K562 (cell line): ENCODE measurements around the gene PRELID3B. TPM values are rescaled to one million over a fixed set of nuclear protein-coding genes. Genes with fewer than 3 reads are reported as not detected.

Experiments
- ATAC-seq: fragments of 200-7000 bp; cut with Tn5 transposase; 3 replicates; pipeline ENCODE4 v1.9.1; 2020; ENCODE audit warnings: moderate library complexity
- BruUV-seq: library from RNA; stranded (reverse); fragments of 400-500 nt; replicated peaks from 2 replicates; lab custom pipeline; 2021; lab: Mats Ljungman, UMichigan
- CTCF ChIA-PET: fragments of 300-600 bp; formaldehyde crosslinking; extraction: SDS; loops from one replicate; lab custom pipeline; 2021; ENCODE audit warnings: low intra/inter-chr PET ratio; lab: Yijun Ruan, JAX
- POLR2A ChIA-PET: fragments of 300-600, 350-650 bp; sonication (Branson Sonifier 250); formaldehyde crosslinking; extraction: SDS; loops from one replicate; lab custom pipeline; 2021; ENCODE audit warnings: antibody characterized with exemption, inconsistent platforms; lab: Yijun Ruan, JAX
- DNase-seq, 4 experiments: peaks; one replicate each; pipeline versions ENCODE4 v3.0.0 to v3.0.0-alpha.2; 2011 to 2018; ENCODE audit warnings: low spot score in 3 of 4, mixed read lengths in 3 of 4; ENCODE audit errors: extremely low read depth in 1 of 4
- FAIRE-seq: peaks from 2 replicates; lab custom pipeline; 2011; peaks lifted over from hg19 to GRCh38; lab: Jason Lieb, UNC
- H2AFZ ChIP-seq: 2 replicates; pipeline ENCODE4 v1.6.0; 2011; ENCODE audit warnings: low read depth, low read length, control low read depth, inconsistent platforms
- H3K27ac ChIP-seq: fragments of 200-600 bp; 3 replicates; pipeline ENCODE4 v1.8.0; 2011; ENCODE audit warnings: low read depth, mild to moderate bottlenecking, control low read depth, inconsistent platforms, low read length, moderate library complexity, mixed read lengths; ENCODE audit errors: extremely low read depth
- H3K27me3 ChIP-seq, 2 experiments: fragments of 300-600 bp in 1 of 2; 2 replicates in 1 of 2; 3 replicates in 1 of 2; pipeline versions ENCODE4 v1.6.0 to v1.8.0; 2011; ENCODE audit warnings: inconsistent platforms in 2 of 2, low read length in 2 of 2, mild to moderate bottlenecking in 1 of 2, mixed read lengths in 1 of 2, moderate library complexity in 1 of 2; ENCODE audit not compliant: control insufficient read depth in 2 of 2, insufficient read depth in 2 of 2
- H3K36me3 ChIP-seq: fragments of 300-600 bp; 3 replicates; pipeline ENCODE4 v1.8.0; 2011; ENCODE audit warnings: mild to moderate bottlenecking, low read length, inconsistent platforms; ENCODE audit not compliant: control insufficient read depth, insufficient read depth
- H3K4me1 ChIP-seq, 2 experiments: fragments of 200-600 bp in 1 of 2; replicated peaks in 1 of 2; 2 replicates in 1 of 2; 3 replicates in 1 of 2; pipeline versions ENCODE4 v1.5.1 to v1.8.0; 2011; ENCODE audit warnings: inconsistent platforms in 2 of 2, low read length in 2 of 2, mild to moderate bottlenecking in 1 of 2, mixed read lengths in 1 of 2, moderate library complexity in 1 of 2; ENCODE audit not compliant: control insufficient read depth in 2 of 2, insufficient read depth in 2 of 2
- H3K4me2 ChIP-seq: 2 replicates; pipeline ENCODE4 v1.6.1; 2011; ENCODE audit warnings: low read length, control low read depth, inconsistent platforms, mixed read lengths; ENCODE audit not compliant: insufficient read depth
- H3K4me3 ChIP-seq: fragments of 200-600 bp; sonication (generic), shearing (Covaris generic); 2 replicates; pipeline ENCODE4 v1.5.1; 2016; ENCODE audit warnings: control low read depth, inconsistent platforms
- H3K79me2 ChIP-seq: fragments of 200-600 bp; 3 replicates; pipeline ENCODE4 v1.8.0; 2011; ENCODE audit warnings: low read length, inconsistent platforms; ENCODE audit not compliant: control insufficient read depth, insufficient read depth
- H3K9ac ChIP-seq, 2 experiments: 2 replicates each; pipeline versions ENCODE4 v1.6.0 to v1.6.1; 2011; ENCODE audit warnings: low read depth in 2 of 2, low read length in 2 of 2, control low read depth in 1 of 2, inconsistent platforms in 1 of 2, mild to moderate bottlenecking in 1 of 2, mixed read lengths in 1 of 2; ENCODE audit not compliant: insufficient read depth in 1 of 2
- H3K9me1 ChIP-seq: one replicate; pipeline ENCODE4 v1.6.0; 2011; ENCODE audit warnings: inconsistent platforms, mild to moderate bottlenecking, low read length, moderate library complexity; ENCODE audit not compliant: control insufficient read depth, insufficient read depth
- H3K9me3 ChIP-seq: replicated peaks from 2 replicates; pipeline ENCODE4 v1.5.1; 2011; ENCODE audit warnings: low read depth, low read length, inconsistent platforms; ENCODE audit not compliant: control insufficient read depth, insufficient read depth
- H4K20me1 ChIP-seq: replicated peaks from 2 replicates; pipeline ENCODE4 v1.6.1; 2011; ENCODE audit warnings: low read length, inconsistent platforms, mixed read lengths; ENCODE audit not compliant: control insufficient read depth, insufficient read depth
- ARID1B ChIP-seq: fragments of 450-650 bp; IDR thresholded peaks from 2 replicates; pipeline ENCODE4 v1.6.1; 2016; ENCODE audit warnings: antibody characterized with exemption, mild to moderate bottlenecking, inconsistent platforms
- ETS2 ChIP-seq: IDR thresholded peaks from 2 replicates; pipeline ENCODE4 v1.6.1; 2016; ENCODE audit warnings: borderline replicate concordance, missing genetic modification characterization, mild to moderate bottlenecking, moderate library complexity, missing compliant biosample characterization; ENCODE audit not compliant: poor library complexity, severe bottlenecking
- FOSL1 ChIP-seq: fragments of 200-800 bp; sonication (Bioruptor generic); conservative IDR thresholded peaks from 2 replicates; pipeline ENCODE4 v1.6.1; 2016; ENCODE audit warnings: missing genetic modification characterization, missing compliant biosample characterization
- JUN ChIP-seq, 2 experiments: sonication (generic) in 1 of 2; formaldehyde crosslinking in 1 of 2; IDR thresholded peaks; 2 replicates each; pipeline versions ENCODE4 v1.6.1 to v1.8.0; 2012 to 2022; ENCODE audit warnings: borderline replicate concordance in 2 of 2, mild to moderate bottlenecking in 2 of 2, improper control_type of control experiment in 1 of 2, low read depth in 1 of 2, low read length in 1 of 2, missing genetic modification reagents in 1 of 2
- MEIS2 ChIP-seq: fragments of 450-650 bp; IDR thresholded peaks from 2 replicates; pipeline ENCODE4 v1.6.1; 2014; ENCODE audit warnings: mild to moderate bottlenecking; ENCODE audit not compliant: partially characterized antibody
- SLC30A9 ChIP-seq: fragments of 250-450 bp; sonication (Bioruptor Pico); IDR thresholded peaks from 2 replicates; pipeline ENCODE4 v1.8.0; 2022; ENCODE audit warnings: mild to moderate bottlenecking, moderate library complexity
- SREBF1 ChIP-seq: fragments of 150-350 bp; IDR thresholded peaks from 2 replicates; pipeline ENCODE4 v1.6.1; 2014; ENCODE audit warnings: antibody characterized with exemption, low read depth, low read length, borderline replicate concordance
- YBX1 ChIP-seq: fragments of 450-650 bp; IDR thresholded peaks from 2 replicates; pipeline ENCODE4 v1.7.1; 2016; ENCODE audit warnings: mild to moderate bottlenecking
- ZBTB1 ChIP-seq: sonication (generic); formaldehyde crosslinking; IDR thresholded peaks from 2 replicates; pipeline ENCODE4 v1.8.1; 2023; ENCODE audit warnings: missing genetic modification reagents, low read depth, mild to moderate bottlenecking, borderline replicate concordance
- ZNF707 ChIP-seq: fragments of 250-450 bp; sonication (Bioruptor Pico); conservative IDR thresholded peaks from 2 replicates; pipeline ENCODE4 v1.8.0; 2022; ENCODE audit warnings: inconsistent platforms, mild to moderate bottlenecking, moderate library complexity
- WGBS: fragments of 100-300 bp; shearing (Covaris generic); methylation state at CpG from one replicate; pipeline ENCODE4 v1.1.6; 2016; ENCODE audit warnings: low coverage, mixed read lengths; ENCODE audit not compliant: insufficient coverage; ENCODE audit errors: missing lambda C conversion rate; 5-methylcytosine and 5-hydroxymethylcytosine counted together
- in situ Hi-C: fragments of 300-500 bp; cut with MboI; formaldehyde crosslinking; loops from 4 replicates; pipeline ENCODE4 v1.15.0; 2018; ENCODE audit warnings: inconsistent platforms, mixed read lengths
- intact Hi-C: fragments of 100-400 bp; cut with micrococcal nuclease; formaldehyde crosslinking; loops from 2 replicates; pipeline ENCODE4 v1.14.2; 2022
- polyA plus RNA-seq, 8 experiments: library from polyadenylated mRNA; depleted of rRNA in 4 of 8; stranded (reverse) in 5 of 8; unstranded in 3 of 8; fragments of >200 nt; fragmentation: Nextera tagmentation in 2 of 8; fragmentation: Illumina TruSeq in 1 of 8; extraction: Ambion mirVana in 2 of 8; extraction: Trizol in 1 of 8; gene quantifications; 2 replicates each; pipeline versions ENCODE4 v1.2.1 to v1.2.3, GENCODE V29; 2011 to 2014; ENCODE audit warnings: inconsistent platforms in 1 of 8, missing spikeins in 1 of 8
- total RNA-seq, 7 experiments: library from RNA; depleted of rRNA in 6 of 7; stranded (reverse); fragments of >200 nt in 6 of 7; fragmentation: Illumina TruSeq in 2 of 7; extraction: Trizol in 2 of 7; gene quantifications; 2 replicates each; pipeline versions ENCODE4 v1.2.1 to v1.2.3, GENCODE V29; 2011 to 2021; ENCODE audit warnings: low replicate concordance in 1 of 7
- TF ChIP-seq, protein P1 (sequence below): fragments of 250-450 bp; sonication (Bioruptor Pico); IDR thresholded peaks from 2 replicates; pipeline ENCODE4 v1.5.0; 2020; ENCODE audit warnings: mild to moderate bottlenecking, borderline replicate concordance
- TF ChIP-seq, protein P2 (sequence below): IDR thresholded peaks from 2 replicates; pipeline ENCODE4 v1.6.1; 2016; ENCODE audit warnings: missing genetic modification characterization, missing compliant biosample characterization
- TF ChIP-seq, protein P3 (sequence below), 2 experiments: fragments of 200-800 bp in 1 of 2; sonication (Bioruptor generic) in 1 of 2; sonication (generic) in 1 of 2; formaldehyde crosslinking in 1 of 2; IDR thresholded peaks in 1 of 2; conservative IDR thresholded peaks in 1 of 2; 2 replicates each; pipeline versions ENCODE4 v1.5.0 to v1.6.1; 2016 to 2020; ENCODE audit warnings: missing compliant biosample characterization in 1 of 2, missing genetic modification characterization in 1 of 2, missing genetic modification reagents in 1 of 2

Gene PRELID3B
- total and polyA plus RNA-seq, 9 of the 15 experiments (the other 6 are each of a cell fraction or from before 2014, with no cell fraction given), result 77.0 to 186 (median 101) TPM

DNA sequence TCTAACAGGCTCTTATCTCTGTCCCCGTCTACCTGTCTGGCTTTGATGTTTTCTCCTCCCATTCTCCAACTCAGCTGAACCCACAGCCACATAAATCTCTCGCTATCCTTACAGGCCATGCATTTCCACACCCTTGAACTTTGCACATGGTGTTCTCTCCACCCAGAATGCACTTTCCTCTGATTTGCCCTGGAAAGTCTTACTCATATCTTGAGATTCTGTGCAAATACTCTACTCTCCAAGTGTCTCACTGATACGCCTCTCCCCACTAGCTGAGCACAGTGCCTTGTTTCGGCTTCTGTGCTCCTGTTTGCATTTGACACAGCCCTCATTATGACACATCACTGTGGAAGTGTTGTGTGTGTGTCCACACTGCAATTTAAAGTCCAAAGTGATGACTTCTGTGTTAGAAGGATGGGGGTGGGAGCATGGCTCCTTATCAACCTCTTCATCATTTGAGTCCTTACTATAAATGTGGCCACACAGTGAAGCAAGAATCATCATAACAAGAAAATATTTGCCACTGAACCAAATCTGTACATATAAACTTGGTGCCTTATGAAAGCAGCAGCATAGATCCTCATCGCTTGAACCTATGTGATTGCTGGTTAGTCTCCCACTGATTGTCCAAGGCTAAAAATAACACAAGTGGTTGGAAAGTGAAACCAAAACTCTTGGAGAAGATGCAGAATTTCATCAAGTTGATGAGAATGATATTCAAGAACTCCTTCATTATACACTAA, 5.5 kb upstream of the PRELID3B start (continued):
- TF ChIP-seq, protein P1, sequence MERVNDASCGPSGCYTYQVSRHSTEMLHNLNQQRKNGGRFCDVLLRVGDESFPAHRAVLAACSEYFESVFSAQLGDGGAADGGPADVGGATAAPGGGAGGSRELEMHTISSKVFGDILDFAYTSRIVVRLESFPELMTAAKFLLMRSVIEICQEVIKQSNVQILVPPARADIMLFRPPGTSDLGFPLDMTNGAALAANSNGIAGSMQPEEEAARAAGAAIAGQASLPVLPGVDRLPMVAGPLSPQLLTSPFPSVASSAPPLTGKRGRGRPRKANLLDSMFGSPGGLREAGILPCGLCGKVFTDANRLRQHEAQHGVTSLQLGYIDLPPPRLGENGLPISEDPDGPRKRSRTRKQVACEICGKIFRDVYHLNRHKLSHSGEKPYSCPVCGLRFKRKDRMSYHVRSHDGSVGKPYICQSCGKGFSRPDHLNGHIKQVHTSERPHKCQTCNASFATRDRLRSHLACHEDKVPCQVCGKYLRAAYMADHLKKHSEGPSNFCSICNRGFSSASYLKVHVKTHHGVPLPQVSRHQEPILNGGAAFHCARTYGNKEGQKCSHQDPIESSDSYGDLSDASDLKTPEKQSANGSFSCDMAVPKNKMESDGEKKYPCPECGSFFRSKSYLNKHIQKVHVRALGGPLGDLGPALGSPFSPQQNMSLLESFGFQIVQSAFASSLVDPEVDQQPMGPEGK, result no peak
- TF ChIP-seq ARID1B (peak; percentile 46; the same call in 1 of the 2 replicates), JUN (IDR thresholded peaks at IDR 0.05; ENCODE audit: borderline replicate concordance, low read depth, low read length) (no peak), JUN (CRISPR knock-in tag; IDR thresholded peaks at IDR 0.05; ENCODE audit: borderline replicate concordance) (no peak), FOSL1 (tag) (peak; percentile 79), SREBF1 (no peak), MEIS2 (peak; percentile 71)

DNA sequence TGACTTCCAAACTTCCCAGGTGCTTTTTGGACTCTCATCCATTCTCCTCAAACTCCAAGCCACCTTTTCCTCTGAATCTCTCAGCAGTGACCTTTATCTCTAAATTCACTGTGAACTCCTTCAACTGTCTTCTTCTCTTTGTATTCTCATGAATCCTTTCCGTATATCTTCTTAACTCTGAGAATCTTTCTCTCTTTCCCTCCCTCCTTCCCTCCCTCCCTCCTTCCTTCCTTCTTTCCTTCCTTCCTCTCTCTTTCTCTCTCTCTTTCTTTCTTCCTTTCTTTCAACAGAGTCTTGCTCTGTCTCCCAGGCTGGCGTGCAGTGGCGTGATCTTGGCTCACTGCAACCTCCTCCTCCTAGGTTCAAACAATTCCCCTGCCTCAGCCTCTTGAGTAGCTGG, 4.3 kb upstream of the PRELID3B start:
- peaks cover 12 to 14% of the 10 kb centered on the region in 2 experiments for H3K27me3 ChIP-seq
- ChIA-PET CTCF (no interaction called here), POLR2A (no interaction called here)
- BruUV-seq, result no TSS peak
- peaks cover 12 to 14% of the 10 kb centered on the region in 2 experiments; a peak in 4 of 5 replicates for H3K4me1 ChIP-seq
- H3K4me2 ChIP-seq, result no peak overlapping the region
- TF ChIP-seq ETS2 (tag), result no peak
- TF ChIP-seq YBX1, result no peak
- TF ChIP-seq ZNF707 (CRISPR knock-in tag), result no peak
- TF ChIP-seq, protein P2, sequence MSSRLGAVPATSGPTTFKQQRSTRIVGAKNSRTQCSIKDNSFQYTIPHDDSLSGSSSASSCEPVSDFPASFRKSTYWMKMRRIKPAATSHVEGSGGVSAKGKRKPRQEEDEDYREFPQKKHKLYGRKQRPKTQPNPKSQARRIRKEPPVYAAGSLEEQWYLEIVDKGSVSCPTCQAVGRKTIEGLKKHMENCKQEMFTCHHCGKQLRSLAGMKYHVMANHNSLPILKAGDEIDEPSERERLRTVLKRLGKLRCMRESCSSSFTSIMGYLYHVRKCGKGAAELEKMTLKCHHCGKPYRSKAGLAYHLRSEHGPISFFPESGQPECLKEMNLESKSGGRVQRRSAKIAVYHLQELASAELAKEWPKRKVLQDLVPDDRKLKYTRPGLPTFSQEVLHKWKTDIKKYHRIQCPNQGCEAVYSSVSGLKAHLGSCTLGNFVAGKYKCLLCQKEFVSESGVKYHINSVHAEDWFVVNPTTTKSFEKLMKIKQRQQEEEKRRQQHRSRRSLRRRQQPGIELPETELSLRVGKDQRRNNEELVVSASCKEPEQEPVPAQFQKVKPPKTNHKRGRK (tag), result peak; percentile 57; the same call in 1 of the 2 replicates
- TF ChIP-seq SLC30A9, result no peak
- no peak for TF ChIP-seq ZBTB1
- TF ChIP-seq, protein P3, sequence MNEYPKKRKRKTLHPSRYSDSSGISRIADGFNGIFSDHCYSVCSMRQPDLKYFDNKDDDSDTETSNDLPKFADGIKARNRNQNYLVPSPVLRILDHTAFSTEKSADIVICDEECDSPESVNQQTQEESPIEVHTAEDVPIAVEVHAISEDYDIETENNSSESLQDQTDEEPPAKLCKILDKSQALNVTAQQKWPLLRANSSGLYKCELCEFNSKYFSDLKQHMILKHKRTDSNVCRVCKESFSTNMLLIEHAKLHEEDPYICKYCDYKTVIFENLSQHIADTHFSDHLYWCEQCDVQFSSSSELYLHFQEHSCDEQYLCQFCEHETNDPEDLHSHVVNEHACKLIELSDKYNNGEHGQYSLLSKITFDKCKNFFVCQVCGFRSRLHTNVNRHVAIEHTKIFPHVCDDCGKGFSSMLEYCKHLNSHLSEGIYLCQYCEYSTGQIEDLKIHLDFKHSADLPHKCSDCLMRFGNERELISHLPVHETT (CRISPR knock-in tag; conservative IDR thresholded peaks at IDR 0.05 in 1 of 2, IDR thresholded peaks at IDR 0.05 in 1 of 2), result no peak
- no peaks in the 10 kb centered on the region for H4K20me1 ChIP-seq
- DNase-seq (no peak), ATAC-seq (no peak), FAIRE-seq (no peak)
- intact Hi-C loops, result no loop called here
- H3K36me3 ChIP-seq, result no peaks in the 10 kb centered on the region
- no peak overlapping the region for H3K27ac ChIP-seq
- no peaks in the 10 kb centered on the region for H3K9me3 ChIP-seq
- no peaks in the 10 kb centered on the region for H3K9me1 ChIP-seq
- H3K9ac ChIP-seq, result no peak overlapping the region
- in situ Hi-C loops, result no loop called here
- no peak overlapping the region for H2AFZ ChIP-seq
- no peak overlapping the region for H3K4me3 ChIP-seq
- H3K79me2 ChIP-seq, result peaks cover 13% of the 10 kb centered on the region
- 46% methylated on average over 2 of the region's 3 CpGs for whole genome bisulfite sequencing
